DMS53 treated with DMSO at 0.1 percent for 48 hours (cell line): Measurements from ENCODE around the gene PIM3.
A peak's percentile ranks its signal among the peaks of the same experiment; 100 is the strongest.
"Not testable (repeated sequence)": the region's sequence is repeated elsewhere in the genome, so short reads cannot be mapped to it uniquely, and the experiment has no call there.

Experiments used
- DNase-seq: peaks from one replicate; lab custom pipeline; 2025; ENCODE audit not compliant: unreplicated experiment; lab: John Stamatoyannopoulos, UW

Gene PIM3

GRCh38 chr22:49981799-49982198 lies 21.2 kb downstream of the PIM3 start:
- not testable (repeated sequence) for DNase-seq

- DNase-seq, result no peak
Measured at GRCh38 chr22:49983148-49984042, 22.8 kb downstream of the PIM3 start.

GRCh38 chr22:49986325-49986724 lies 25.8 kb downstream of the PIM3 start:
- no peak for DNase-seq

GRCh38 chr22:49989826-49990225 lies 29.3 kb downstream of the PIM3 start:
- DNase-seq, result not testable (repeated sequence)

GRCh38 chr22:49991167-49991566 lies 30.6 kb downstream of the PIM3 start:
- no peak for DNase-seq

GRCh38 chr22:49991907-49992533 lies 31.4 kb downstream of the PIM3 start:
- DNase-seq, result no peak

GRCh38 chr22:49992921-49993648 lies 32.5 kb downstream of the PIM3 start:
- DNase-seq, result peak; percentile 11

- DNase-seq, result no peak
Measured at GRCh38 chr22:49993649-49994360, 33.2 kb downstream of the PIM3 start.

- no peak for DNase-seq
Measured at GRCh38 chr22:49994361-49995040, 33.9 kb downstream of the PIM3 start.

GRCh38 chr22:49995041-49995360 lies 34.4 kb downstream of the PIM3 start:
- DNase-seq, result no peak

- DNase-seq, result no peak
Measured at GRCh38 chr22:49995361-49996118, 35.0 kb downstream of the PIM3 start.

- no peak for DNase-seq
Measured at GRCh38 chr22:49996119-49996517, 35.5 kb downstream of the PIM3 start.

GRCh38 chr22:49996518-49997250 lies 36.1 kb downstream of the PIM3 start:
- no peak for DNase-seq

GRCh38 chr22:49997251-49997599 lies 36.7 kb downstream of the PIM3 start:
- peak; percentile 15 for DNase-seq

- no peak for DNase-seq
Measured at GRCh38 chr22:49997932-49998717, 37.6 kb downstream of the PIM3 start.

GRCh38 chr22:49998718-49999062 lies 38.1 kb downstream of the PIM3 start:
- DNase-seq, result no peak

GRCh38 chr22:49999063-49999945 lies 38.7 kb downstream of the PIM3 start:
- DNase-seq, result no peak
